Transverse colon (tissue), 4 donors: ENCODE results near the gene ARAP3.
"Not testable (repeated sequence)": the region's sequence is repeated elsewhere in the genome, so short reads cannot be mapped to it uniquely, and the experiment has no call there.

Source experiments
- CTCF ChIP-seq, 5 experiments: fragments of 200-600 bp in 3 of 5; fragments of 450-650 bp in 2 of 5; sonication (generic) in 3 of 5; IDR thresholded peaks; 1 replicate in 2 of 5; 2 replicates in 3 of 5; pipeline ENCODE4 v1.5.1; 2016 to 2017; ENCODE audit warnings: antibody characterized with exemption in 5 of 5, inconsistent platforms in 3 of 5, mild to moderate bottlenecking in 2 of 5, moderate library complexity in 1 of 5
- EP300 ChIP-seq: sonication (generic); formaldehyde crosslinking; IDR thresholded peaks from one replicate; pipeline ENCODE4 v1.6.1; 2017; ENCODE audit warnings: antibody characterized with exemption, low read depth
- POLR2A ChIP-seq: fragments of 450-650 bp; IDR thresholded peaks from one replicate; pipeline ENCODE4 v1.6.1; 2016; ENCODE audit warnings: antibody characterized with exemption, mild to moderate bottlenecking, moderate library complexity
- POLR2AphosphoS5 ChIP-seq, 3 donors: sonication (generic); formaldehyde crosslinking; IDR thresholded peaks; one replicate each; pipeline ENCODE4 v1.6.1; 2016; ENCODE audit warnings: antibody characterized with exemption in 3 of 3

- TF ChIP-seq POLR2A; CTCF (IDR thresholded peaks at IDR 0.05); EP300; POLR2AphosphoS5 (IDR thresholded peaks at IDR 0.05): not testable (repeated sequence)
Measured at GRCh38 chr5:141725174-141725573, 43.1 kb upstream of the ARAP3 start.
